GM18505 (cell line): ENCODE results near the gene EVI5.
"Not testable (repeated sequence)": the region's sequence is repeated elsewhere in the genome, so short reads cannot be mapped to it uniquely, and the experiment has no call there.

Experiments
- ATAC-seq: cut with Tn5 transposase; IDR thresholded peaks from one replicate; pipeline ENCODE4 v1.9.1; 2021; ENCODE audit not compliant: unreplicated experiment
- POLR2A ChIP-seq: IDR thresholded peaks from 4 replicates; pipeline ENCODE4 v1.6.1; 2011; ENCODE audit warnings: borderline replicate concordance; ENCODE audit not compliant: insufficient read depth, insufficient read length; ENCODE audit errors: extremely low read depth

Gene EVI5

GRCh38 chr1:92747735-92748134 is 37.2 kb downstream of the EVI5 start:
- no peak for ATAC-seq

DNA sequence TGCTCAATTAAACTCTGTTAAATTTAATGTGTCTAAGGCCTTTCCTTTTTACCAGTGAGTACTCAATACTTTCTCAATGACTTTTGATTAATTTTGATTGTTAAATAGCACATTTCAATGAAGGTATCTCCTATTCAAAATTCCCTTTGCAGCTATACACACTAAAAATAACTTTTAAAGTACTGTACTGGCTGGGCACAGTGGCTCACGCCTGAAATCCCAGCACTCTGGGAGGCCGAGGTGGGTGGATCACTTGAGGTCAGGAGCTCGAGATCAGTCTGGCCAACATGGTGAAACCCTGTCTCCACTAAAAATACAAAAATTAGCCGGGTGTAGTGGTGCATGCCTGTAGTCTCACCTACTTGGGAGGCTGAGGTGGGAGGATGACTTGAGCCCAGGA is 38.7 kb downstream of the EVI5 start:
- ATAC-seq = not testable (repeated sequence)

More at GRCh38 chr1:92747735-92748134, 37.2 kb downstream of the EVI5 start:
- TF ChIP-seq POLR2A = no peak

- ATAC-seq = no peak
- TF ChIP-seq POLR2A = no peak
These were observed 41.7 kb downstream of the EVI5 start for GRCh38 chr1:92743221-92743620.

DNA sequence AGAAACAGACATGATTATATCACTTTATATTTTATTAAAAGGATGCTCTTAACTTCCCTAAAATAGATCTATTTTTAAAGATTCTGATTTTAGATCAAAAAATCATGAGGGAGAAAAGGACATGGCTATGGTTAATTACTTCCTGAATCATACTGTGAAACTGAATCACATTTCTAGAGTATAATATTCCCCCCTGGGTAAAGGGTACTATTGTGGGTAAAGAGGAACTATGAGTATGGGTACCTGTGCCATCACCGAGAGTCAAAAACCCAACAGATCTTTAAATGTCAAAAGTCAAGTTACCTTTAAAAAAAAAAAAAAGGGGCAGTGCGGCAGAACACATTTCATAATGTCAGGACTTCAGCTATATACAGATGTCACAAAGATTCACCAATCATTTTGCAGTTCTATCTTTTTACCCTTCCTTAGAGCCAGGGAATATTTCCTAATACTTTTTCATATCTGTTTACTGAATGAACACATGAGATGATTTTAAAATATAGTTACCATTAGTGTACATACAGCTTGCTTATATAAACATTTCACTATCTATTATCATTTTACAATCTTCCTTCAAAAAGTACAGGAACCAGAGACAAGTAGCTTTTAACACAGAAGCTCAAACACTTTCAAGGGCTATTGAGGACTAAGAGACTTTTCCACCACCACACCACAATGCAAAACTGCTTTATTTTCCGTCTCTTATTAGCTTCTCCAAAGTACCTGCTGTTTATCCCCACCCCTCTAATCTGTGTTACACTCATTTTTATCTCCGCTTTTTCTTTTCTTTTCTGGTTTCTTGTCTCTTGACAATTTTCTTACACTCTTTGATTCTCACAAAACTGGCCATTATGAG is 45.0 kb downstream of the EVI5 start:
- no peak for TF ChIP-seq POLR2A
- ATAC-seq = no peak

DNA sequence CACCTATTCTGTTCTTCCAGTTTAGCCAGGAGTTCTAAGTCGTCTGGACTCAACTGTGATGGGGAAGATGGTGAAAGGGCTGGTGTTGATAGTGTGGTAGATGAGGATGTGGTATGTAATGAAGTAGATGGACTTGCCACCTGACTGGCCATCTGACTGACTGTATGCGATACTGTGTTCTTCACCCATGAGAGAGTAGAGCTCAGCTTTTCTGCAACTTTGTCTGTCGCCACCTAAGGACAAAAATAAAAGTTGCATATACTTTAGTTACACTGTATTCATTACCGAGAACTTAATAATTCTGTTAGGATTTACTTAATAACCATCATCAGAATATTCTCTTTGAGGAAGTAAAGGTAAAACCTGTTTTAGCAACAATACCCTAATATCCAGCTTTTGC is 48.5 kb downstream of the EVI5 start:
- TF ChIP-seq POLR2A = no peak
- no peak for ATAC-seq

GRCh38 chr1:92730476-92730875 is 54.4 kb downstream of the EVI5 start:
- TF ChIP-seq POLR2A = no peak
- ATAC-seq = no peak

- no peak for ATAC-seq
- TF ChIP-seq POLR2A = no peak
These were observed 56.2 kb downstream of the EVI5 start for GRCh38 chr1:92728697-92729096.

DNA sequence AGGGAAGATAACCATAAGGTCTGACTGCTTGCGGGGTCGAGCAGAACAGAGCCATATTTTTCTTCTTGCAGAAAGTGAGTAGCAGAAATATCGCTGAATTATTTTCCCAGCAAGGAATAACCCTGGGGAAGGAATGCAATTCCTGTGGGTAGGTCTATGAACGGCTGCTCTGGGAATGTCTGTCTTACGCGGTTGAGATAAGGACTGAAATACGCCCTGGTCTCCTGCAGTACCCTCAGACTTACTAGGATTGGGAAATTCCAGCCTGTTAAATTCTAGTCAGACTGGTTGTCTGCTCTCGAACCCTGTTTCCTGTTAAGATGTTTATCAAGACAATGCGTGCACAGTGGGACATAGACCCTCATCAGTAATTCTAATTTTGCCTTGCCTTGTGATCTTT is 61.2 kb downstream of the EVI5 start:
- ATAC-seq = not testable (repeated sequence)

DNA sequence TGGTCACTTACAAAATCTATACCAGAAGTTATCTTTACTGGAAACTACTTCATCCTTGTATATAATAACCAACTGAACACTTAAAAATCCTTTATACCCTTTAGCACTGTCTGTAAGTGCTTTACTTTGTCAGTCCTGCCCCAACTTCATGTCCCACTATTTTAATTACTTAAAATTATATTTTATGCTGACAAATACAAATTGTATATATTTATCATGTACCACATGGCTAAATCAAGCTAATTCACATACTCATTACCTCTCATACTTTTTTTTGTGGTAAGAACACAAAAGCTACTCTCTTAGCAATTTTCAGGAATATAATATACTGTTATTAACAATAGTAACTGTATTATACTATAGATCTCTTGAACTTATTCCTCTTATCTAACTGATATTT is 63.0 kb downstream of the EVI5 start:
- TF ChIP-seq POLR2A = no peak
- ATAC-seq = no peak

GRCh38 chr1:92721157-92721556 is 63.8 kb downstream of the EVI5 start:
- ATAC-seq = not testable (repeated sequence)

DNA sequence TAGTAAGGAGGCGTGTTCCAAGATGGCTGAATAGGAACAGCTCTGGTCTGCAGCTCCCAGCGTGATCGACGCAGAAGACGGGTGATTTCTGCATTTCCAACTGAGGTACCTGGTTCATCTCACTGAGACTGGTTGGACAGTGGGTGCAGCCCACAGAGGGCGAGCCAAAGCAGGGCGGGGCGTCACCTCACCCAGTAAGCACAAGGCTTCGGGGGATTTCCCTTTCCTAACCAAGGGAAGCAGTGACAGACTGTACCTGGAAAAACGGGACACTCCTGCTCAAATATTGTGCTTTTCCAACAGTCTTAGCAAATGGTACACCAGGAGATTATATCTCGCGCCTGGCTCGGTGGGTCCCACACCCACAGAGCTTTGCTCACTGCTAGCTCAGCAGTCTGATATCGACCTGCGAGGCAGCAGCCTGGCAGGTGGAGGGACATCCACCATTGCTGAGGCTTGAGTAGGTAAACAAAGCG is 69.4 kb downstream of the EVI5 start:
- not testable (repeated sequence) for ATAC-seq

DNA sequence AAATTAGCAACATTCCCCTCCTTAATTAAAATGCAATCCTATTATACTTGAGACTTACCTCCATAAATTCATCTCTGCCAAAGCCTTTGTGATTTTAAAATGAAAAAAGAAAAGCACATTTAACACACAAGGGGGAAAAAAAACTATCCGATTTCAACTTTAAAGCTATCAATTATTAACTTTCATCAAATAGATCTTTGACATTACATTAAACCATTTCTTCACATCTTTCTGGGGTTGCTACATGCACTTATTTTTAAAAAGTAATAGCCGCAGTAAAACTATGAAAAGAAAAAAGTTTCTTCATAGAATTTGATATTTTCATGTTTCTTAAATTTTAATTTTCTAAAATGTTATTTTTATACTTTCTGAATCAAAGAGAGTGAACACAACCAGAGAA is 71.0 kb downstream of the EVI5 start:
- no peak for TF ChIP-seq POLR2A
- ATAC-seq = no peak

DNA sequence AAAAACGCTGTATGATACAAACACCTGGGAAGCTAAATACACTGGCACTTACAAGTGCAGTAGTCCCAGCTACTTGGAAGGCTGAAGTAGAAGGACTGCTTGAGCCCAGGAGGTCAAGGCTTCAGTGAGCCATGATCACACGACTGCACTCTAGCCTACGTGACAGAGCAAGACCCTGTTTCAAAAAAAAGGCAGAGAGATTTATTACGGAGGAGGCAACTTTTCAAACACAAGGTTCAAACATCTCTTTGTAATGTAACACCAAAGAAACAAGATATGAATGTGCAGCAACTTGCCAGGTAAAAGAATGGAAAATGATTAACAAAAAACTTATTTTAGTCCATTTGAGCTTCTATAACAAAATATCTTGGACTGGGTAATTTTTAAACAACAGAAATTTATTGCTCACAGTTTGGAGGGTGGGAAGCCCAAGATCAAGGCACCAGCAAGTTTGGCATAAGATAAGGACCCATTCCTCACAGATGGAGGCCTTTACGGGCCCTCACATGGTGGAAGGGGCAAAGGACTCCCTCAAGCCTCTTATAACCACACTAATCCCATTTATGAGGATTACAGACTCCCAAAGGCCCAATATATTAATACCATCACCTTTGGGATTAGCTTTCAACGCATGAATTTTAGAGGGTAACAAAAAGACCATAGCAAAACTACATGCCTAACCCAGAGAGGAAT is 73.3 kb downstream of the EVI5 start:
- TF ChIP-seq POLR2A = no peak
- no peak for ATAC-seq

DNA sequence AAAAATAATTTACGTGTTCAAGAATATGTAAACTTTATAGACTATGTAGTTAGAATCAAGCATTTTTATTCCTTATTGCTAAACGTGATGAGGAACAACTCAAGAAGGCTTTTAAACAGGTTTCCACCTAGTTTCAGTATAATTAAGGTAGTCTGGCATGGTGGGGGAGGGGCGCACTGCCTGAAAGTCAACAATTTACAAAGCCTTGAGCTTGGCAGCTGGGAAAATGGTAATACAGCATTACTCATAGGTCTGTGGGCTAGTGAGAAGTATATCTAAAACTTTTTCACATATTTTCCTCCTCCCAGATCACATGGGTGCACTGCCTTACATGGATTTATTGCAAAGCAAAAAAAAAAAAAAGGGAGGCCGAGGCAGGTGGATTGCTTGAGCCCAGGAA is 75.2 kb downstream of the EVI5 start:
- ATAC-seq = no peak
- TF ChIP-seq POLR2A = no peak
